ENCODE data around the gene SASS6. TPM values are rescaled to one million over a fixed set of nuclear protein-coding genes. Genes with fewer than 3 reads are reported as not detected.

The SASS6 gene
- total RNA-seq, 1 donor from 2014 or later, result 5.5 TPM

GRCh38 chr1:100147875-100148274, 15.1 kb upstream of the SASS6 start:
- ChIA-PET POLR2A (no interaction called here), CTCF (no interaction called here)
- Mint-ChIP-seq H3K4me3 (no peak overlapping the region), H3K27me3 (no peaks in the 10 kb centered on the region), H3K9me3 (no peaks in the 10 kb centered on the region), H3K36me3 (ENCODE audit: low read depth) (peaks cover 61% of the 10 kb centered on the region), H3K4me1 (peaks cover 13% of the 10 kb centered on the region), H3K27ac (no peak overlapping the region)
- no peak for DNase-seq
- ATAC-seq (ENCODE audit: low read depth), result no peak
- intact Hi-C loops (cut with micrococcal nuclease), result no loop called here
- no peak for TF ChIP-seq CTCF (IDR thresholded peaks at IDR 0.05)

GRCh38 chr1:100146958-100147357, 14.2 kb upstream of the SASS6 start:
- no peaks in the 10 kb centered on the region for H3K9me3 Mint-ChIP-seq
- no peak overlapping the region for H3K27ac Mint-ChIP-seq
- H3K27me3 Mint-ChIP-seq, result no peaks in the 10 kb centered on the region
- DNase-seq (no peak), ATAC-seq (ENCODE audit: low read depth) (no peak)
- no peak for TF ChIP-seq CTCF (IDR thresholded peaks at IDR 0.05)
- peaks cover 5% of the 10 kb centered on the region for H3K4me1 Mint-ChIP-seq
- CTCF ChIA-PET, result no interaction called here
- no peak overlapping the region for H3K4me3 Mint-ChIP-seq
- POLR2A ChIA-PET, result no interaction called here
- peaks cover 69% of the 10 kb centered on the region for H3K36me3 Mint-ChIP-seq (ENCODE audit: low read depth)
- intact Hi-C loops (cut with micrococcal nuclease), result no loop called here

- TF ChIP-seq CTCF (IDR thresholded peaks at IDR 0.05), result no peak
- no peak for ATAC-seq (ENCODE audit: low read depth)
- H3K27me3 Mint-ChIP-seq, result no peaks in the 10 kb centered on the region
- H3K36me3 Mint-ChIP-seq (ENCODE audit: low read depth), result peaks cover 75% of the 10 kb centered on the region
- POLR2A ChIA-PET, result no interaction called here
- intact Hi-C loops (cut with micrococcal nuclease), result no loop called here
- H3K4me1 Mint-ChIP-seq, result no peaks in the 10 kb centered on the region
- CTCF ChIA-PET, result no interaction called here
- H3K9me3 Mint-ChIP-seq, result no peaks in the 10 kb centered on the region
- no peak for DNase-seq
- H3K27ac Mint-ChIP-seq, result no peak overlapping the region
- H3K4me3 Mint-ChIP-seq, result no peak overlapping the region
Measured at GRCh38 chr1:100145116-100145515, 12.4 kb upstream of the SASS6 start.

GRCh38 chr1:100142343-100142742, 9.6 kb upstream of the SASS6 start:
- CTCF ChIA-PET, result no interaction called here
- ATAC-seq (ENCODE audit: low read depth), result no peak
- H3K27me3 Mint-ChIP-seq, result no peaks in the 10 kb centered on the region
- no peaks in the 10 kb centered on the region for H3K9me3 Mint-ChIP-seq
- no peaks in the 10 kb centered on the region for H3K4me1 Mint-ChIP-seq
- no peak overlapping the region for H3K27ac Mint-ChIP-seq
- DNase-seq, result no peak
- intact Hi-C loops (cut with micrococcal nuclease), result no loop called here
- H3K4me3 Mint-ChIP-seq, result no peak overlapping the region
- H3K36me3 Mint-ChIP-seq (ENCODE audit: low read depth), result peaks cover 79% of the 10 kb centered on the region
- POLR2A ChIA-PET, result no interaction called here
- no peak for TF ChIP-seq CTCF (IDR thresholded peaks at IDR 0.05)

- DNase-seq (no peak), ATAC-seq (ENCODE audit: low read depth) (no peak)
- H3K9me3 Mint-ChIP-seq, result no peaks in the 10 kb centered on the region
- no peak overlapping the region for H3K4me3 Mint-ChIP-seq
- H3K4me1 Mint-ChIP-seq, result no peaks in the 10 kb centered on the region
- CTCF ChIA-PET, result no interaction called here
- TF ChIP-seq CTCF (IDR thresholded peaks at IDR 0.05), result no peak
- H3K27ac Mint-ChIP-seq, result no peak overlapping the region
- no peaks in the 10 kb centered on the region for H3K27me3 Mint-ChIP-seq
- peaks cover 78% of the 10 kb centered on the region for H3K36me3 Mint-ChIP-seq (ENCODE audit: low read depth)
- intact Hi-C loops (cut with micrococcal nuclease), result no loop called here
- POLR2A ChIA-PET, result no interaction called here
Measured at GRCh38 chr1:100141192-100141591, 8.5 kb upstream of the SASS6 start.

Measured in activated B cell treated with CpG ODN at 0.5 μM for 24 hours (primary cell).